Lower leg skin (tissue), 4 donors: Measurements from ENCODE around the gene KLF7. TPM values are rescaled to one million over a fixed set of nuclear protein-coding genes. Genes with fewer than 3 reads are reported as not detected.

Experiments used
- DNase-seq, 2 donors: peaks; one replicate each; pipeline ENCODE4 v3.0.0-alpha.2; 2019; ENCODE audit warnings: low spot score in 2 of 2
- H3K4me3 ChIP-seq: fragments of 200-600 bp; sonication (generic); 2 replicates; pipeline ENCODE4 v1.5.1; 2017; ENCODE audit warnings: mild to moderate bottlenecking, low read depth; ENCODE audit not compliant: poor library complexity, severe bottlenecking
- CTCF ChIP-seq, 3 donors: fragments of 450-650 bp; IDR thresholded peaks; one replicate each; pipeline ENCODE4 v1.5.1; 2016; ENCODE audit warnings: antibody characterized with exemption in 3 of 3, mild to moderate bottlenecking in 3 of 3, moderate library complexity in 2 of 3
- POLR2A ChIP-seq, 2 donors: fragments of 450-650 bp; IDR thresholded peaks; one replicate each; pipeline ENCODE4 v1.6.1; 2016 to 2017; ENCODE audit warnings: antibody characterized with exemption in 2 of 2, mild to moderate bottlenecking in 1 of 2, moderate library complexity in 1 of 2
- WGBS, 2 donors: methylation state at CpG; one replicate each; pipeline ENCODE4 v1.1.5; 2018; 5-methylcytosine and 5-hydroxymethylcytosine counted together
- intact Hi-C: fragments of 100-400 bp; cut with DNase I; formaldehyde crosslinking; loops from one replicate; pipeline ENCODE4 v1.15.0; 2023; ENCODE audit warnings: low total_unique reads
- total RNA-seq, 4 donors: library from RNA; depleted of rRNA; stranded (reverse); fragments of >200 nt; gene quantifications; one replicate each; pipeline ENCODE4 v1.1.0, GENCODE V29; 2016

Gene KLF7
- total RNA-seq, 4 donors from 2014 or later: 10.7 to 26.4 (median 13.5) TPM

GRCh38 chr2:207142461-207142860 lies 23.3 kb downstream of the KLF7 start:
- no peak overlapping the region for H3K4me3 ChIP-seq
- 34 to 37% methylated on average over 3 of the region's 3 CpGs for WGBS, 2 donors
- DNase-seq: no peak

GRCh38 chr2:207141386-207141785 lies 24.4 kb downstream of the KLF7 start:
- no peak overlapping the region for H3K4me3 ChIP-seq
- DNase-seq: no peak
- TF ChIP-seq POLR2A (IDR thresholded peaks at IDR 0.05) (no peak), CTCF (IDR thresholded peaks at IDR 0.05) (no peak)
- 46 to 66% methylated on average over 2 of the region's 2 CpGs for WGBS, 2 donors
- intact Hi-C loops: no loop called here

More at GRCh38 chr2:207142461-207142860, 23.3 kb downstream of the KLF7 start:
- no peak for TF ChIP-seq POLR2A (IDR thresholded peaks at IDR 0.05)
- no peak for TF ChIP-seq CTCF (IDR thresholded peaks at IDR 0.05)
- intact Hi-C loops: no loop called here

DNA sequence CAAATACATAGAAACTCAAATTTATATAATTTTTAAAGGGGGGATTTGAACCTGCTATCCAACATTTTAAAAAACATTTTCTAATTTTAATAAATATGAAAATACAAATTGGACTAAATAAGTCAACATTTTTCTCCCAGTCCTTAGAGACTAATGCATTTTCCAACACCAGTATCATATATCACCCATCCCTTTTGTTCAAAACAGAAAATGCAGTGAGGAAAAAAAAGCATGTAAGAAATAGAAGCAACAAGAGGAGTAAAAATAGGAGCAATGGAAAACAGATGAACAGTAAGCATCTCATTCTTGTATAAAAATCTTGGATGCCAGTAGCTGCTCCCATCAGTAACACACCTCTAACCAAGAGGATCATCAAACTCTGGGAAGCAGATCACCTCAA lies 25.5 kb downstream of the KLF7 start:
- TF ChIP-seq POLR2A (IDR thresholded peaks at IDR 0.05) (no peak), CTCF (IDR thresholded peaks at IDR 0.05) (no peak)
- intact Hi-C loops: no loop called here
- no peak overlapping the region for H3K4me3 ChIP-seq
- DNase-seq: no peak

- 79 to 82% methylated on average over 4 of the region's 4 CpGs for WGBS, 2 donors
- TF ChIP-seq CTCF (IDR thresholded peaks at IDR 0.05) (no peak), POLR2A (IDR thresholded peaks at IDR 0.05) (no peak)
- H3K4me3 ChIP-seq: no peak overlapping the region
- intact Hi-C loops: no loop called here
- DNase-seq: no peak
Measured at GRCh38 chr2:207139552-207139951, 26.2 kb downstream of the KLF7 start.

GRCh38 chr2:207138627-207139297 lies 27.0 kb downstream of the KLF7 start:
- 80 to 82% methylated on average over 9 of the region's 9 CpGs for WGBS, 2 donors
- TF ChIP-seq CTCF (IDR thresholded peaks at IDR 0.05) (no peak), POLR2A (IDR thresholded peaks at IDR 0.05) (no peak)
- H3K4me3 ChIP-seq: no peak overlapping the region
- DNase-seq: no peak
- intact Hi-C loops: no loop called here
